A549 (cell line): Measurements from ENCODE around the gene NRXN3. TPM values are rescaled to one million over a fixed set of nuclear protein-coding genes. Genes with fewer than 3 reads are reported as not detected.

Experiments
- ATAC-seq, 2 experiments: fragments of 200-7000 bp in 1 of 2; fragments of >200 bp in 1 of 2; cut with Nextera tagmentation in 1 of 2; cut with Tn5 transposase in 1 of 2; 3 replicates each; pipeline versions ENCODE4 v1.8.0 to v1.9.1; 2018 to 2020; ENCODE audit warnings: mild to moderate bottlenecking in 1 of 2, moderate library complexity in 1 of 2
- CTCF ChIA-PET: fragments of 300-600 bp; sonication (Branson Sonifier 250); formaldehyde crosslinking; extraction: SDS; loops from one replicate; lab custom pipeline; 2021; ENCODE audit warnings: antibody characterized with exemption, inconsistent platforms; lab: Yijun Ruan, JAX
- POLR2A ChIA-PET: fragments of 350-600 bp; formaldehyde crosslinking; extraction: SDS; loops from one replicate; lab custom pipeline; 2021; ENCODE audit warnings: antibody characterized with exemption, inconsistent platforms; lab: Yijun Ruan, JAX
- DNase-seq, 2 experiments: peaks; one replicate each; pipeline versions ENCODE4 v3.0.0 to v3.0.0-alpha.2; 2011 to 2016; ENCODE audit warnings: low read depth in 1 of 2, low spot score in 1 of 2
- FAIRE-seq: peaks from 2 replicates; lab custom pipeline; 2011; peaks lifted over from hg19 to GRCh38; lab: Jason Lieb, UNC
- H3K27ac ChIP-seq, 2 experiments: fragments of >200 bp; sonication (Bioruptor Twin); formaldehyde crosslinking; 3 replicates each; pipeline ENCODE4 v1.5.1; 2016 to 2017
- H3K4me1 ChIP-seq: fragments of >200 bp; sonication (Bioruptor Twin); formaldehyde crosslinking; 3 replicates; pipeline ENCODE4 v1.6.1; 2016
- H3K4me2 ChIP-seq: fragments of >200 bp; sonication (Bioruptor Twin); formaldehyde crosslinking; 3 replicates; pipeline ENCODE4 v1.6.1; 2016
- H3K4me3 ChIP-seq: fragments of >200 bp; sonication (Bioruptor Twin); formaldehyde crosslinking; 3 replicates; pipeline ENCODE4 v1.5.1; 2016
- H3K9me3 ChIP-seq: fragments of >200 bp; sonication (Bioruptor Twin); formaldehyde crosslinking; 3 replicates; pipeline ENCODE4 v1.6.1; 2016
- CBX8 ChIP-seq: fragments of 200-600 bp; sonication (generic); IDR thresholded peaks from 2 replicates; pipeline ENCODE4 v1.6.1; 2016
- EHF ChIP-seq: fragments of 250-450 bp; sonication (Bioruptor Pico); IDR thresholded peaks from 2 replicates; pipeline ENCODE4 v1.5.0; 2020; ENCODE audit warnings: mild to moderate bottlenecking
- EP300 ChIP-seq, 2 experiments: fragments of >200 bp; sonication (Bioruptor Twin); formaldehyde crosslinking; IDR thresholded peaks; 2 replicates in 1 of 2; 3 replicates in 1 of 2; pipeline ENCODE4 v1.6.1; 2016 to 2017
- FOSB ChIP-seq: fragments of 250-450 bp; sonication (Bioruptor Pico); IDR thresholded peaks from 2 replicates; pipeline ENCODE4 v1.5.0; 2020; ENCODE audit warnings: mild to moderate bottlenecking, moderate library complexity
- FOSL2 ChIP-seq, 2 experiments: fragments of 450-650 bp in 1 of 2; fragments of >200 bp in 1 of 2; sonication (Bioruptor Twin) in 1 of 2; formaldehyde crosslinking; IDR thresholded peaks; 2 replicates each; pipeline versions ENCODE4 v1.5.0 to v1.6.1; 2016 to 2020; ENCODE audit warnings: mild to moderate bottlenecking in 1 of 2, moderate library complexity in 1 of 2
- HES2 ChIP-seq: fragments of >200 bp; sonication (Bioruptor Twin); formaldehyde crosslinking; IDR thresholded peaks from 2 replicates; pipeline ENCODE4 v1.6.1; 2016
- HEYL ChIP-seq: fragments of 250-450 bp; sonication (Bioruptor Pico); IDR thresholded peaks from 2 replicates; pipeline ENCODE4 v1.8.0; 2021; ENCODE audit warnings: mild to moderate bottlenecking, moderate library complexity
- KDM1A ChIP-seq: fragments of 200-600 bp; sonication (generic); IDR thresholded peaks from 2 replicates; pipeline ENCODE4 v1.6.1; 2016; ENCODE audit warnings: low read depth, mild to moderate bottlenecking
- KDM5A ChIP-seq: fragments of 200-600 bp; sonication (generic); IDR thresholded peaks from 2 replicates; pipeline ENCODE4 v1.6.1; 2016; ENCODE audit warnings: antibody characterized with exemption, mild to moderate bottlenecking
- MYC ChIP-seq: IDR thresholded peaks from 2 replicates; pipeline ENCODE4 v1.6.1; 2012; ENCODE audit warnings: mild to moderate bottlenecking, inconsistent platforms, low read length, improper control_type of control experiment, borderline replicate concordance
- NFE2L2 ChIP-seq: fragments of 150-350 bp; conservative IDR thresholded peaks from 2 replicates; pipeline ENCODE4 v1.6.1; 2014; ENCODE audit warnings: low read length
- POLR2A ChIP-seq: IDR thresholded peaks from 2 replicates; pipeline ENCODE4 v1.6.1; 2012; ENCODE audit warnings: mild to moderate bottlenecking, low read length
- POLR2AphosphoS2 ChIP-seq: conservative IDR thresholded peaks from 2 replicates; pipeline ENCODE4 v1.6.1; 2012; ENCODE audit warnings: low read length, improper control_type of control experiment, inconsistent platforms
- RARB ChIP-seq: fragments of 250-450 bp; sonication (Bioruptor Pico); IDR thresholded peaks from 2 replicates; pipeline ENCODE4 v1.8.0; 2021; ENCODE audit warnings: mild to moderate bottlenecking, moderate library complexity
- REST ChIP-seq: fragments of 200-600 bp; sonication (generic); IDR thresholded peaks from 2 replicates; pipeline ENCODE4 v1.6.1; 2016; ENCODE audit warnings: antibody characterized with exemption, mild to moderate bottlenecking, moderate library complexity
- TP53 ChIP-seq: fragments of 250-450 bp; sonication (Bioruptor Pico); IDR thresholded peaks from 2 replicates; pipeline ENCODE4 v1.5.0; 2021; ENCODE audit warnings: mild to moderate bottlenecking, moderate library complexity
- ZC3H11A ChIP-seq: fragments of 450-650 bp; IDR thresholded peaks from 2 replicates; pipeline ENCODE4 v1.6.1; 2014; ENCODE audit warnings: antibody characterized with exemption, mild to moderate bottlenecking
- ZFP36 ChIP-seq: fragments of 450-650 bp; IDR thresholded peaks from 2 replicates; pipeline ENCODE4 v1.6.1; 2014; ENCODE audit warnings: borderline replicate concordance; ENCODE audit not compliant: partially characterized antibody
- WGBS: methylation state at CpG from one replicate; pipeline ENCODE4 v1.1.6; 2017; ENCODE audit errors: missing lambda C conversion rate; 5-methylcytosine and 5-hydroxymethylcytosine counted together
- polyA plus RNA-seq, 4 experiments: library from polyadenylated mRNA; depleted of rRNA in 3 of 4; stranded (reverse); fragments of >200 nt; fragmentation: RNase III in 1 of 4; extraction: RNeasy Plus Mini Kit Qiagen cat#74134 plus additional on column Dnase treatment in 1 of 4; gene quantifications; 2 replicates in 3 of 4; 3 replicates in 1 of 4; pipeline ENCODE4 v1.2.3, GENCODE V29; 2011 to 2017
- TF ChIP-seq, protein P1 (sequence below): fragments of >200 bp; sonication (Bioruptor Twin); formaldehyde crosslinking; IDR thresholded peaks from 3 replicates; pipeline ENCODE4 v1.6.1; 2016
- TF ChIP-seq, protein P2 (sequence below): IDR thresholded peaks from 2 replicates; pipeline ENCODE4 v1.6.1; 2012
- TF ChIP-seq, protein P3 (sequence below): fragments of 250-450 bp; sonication (Bioruptor Pico); IDR thresholded peaks from 2 replicates; pipeline ENCODE4 v1.5.0; 2020; ENCODE audit warnings: low read depth, mild to moderate bottlenecking, moderate library complexity
- TF ChIP-seq, protein P4 (sequence below): fragments of >200 bp; sonication (Bioruptor Twin); formaldehyde crosslinking; IDR thresholded peaks from 3 replicates; pipeline ENCODE4 v1.5.1; 2016

Gene NRXN3
- polyA plus RNA-seq, 2 of the 4 experiments (the other 2 are of a cell fraction) = 0.62 to 2.3 TPM

DNA sequence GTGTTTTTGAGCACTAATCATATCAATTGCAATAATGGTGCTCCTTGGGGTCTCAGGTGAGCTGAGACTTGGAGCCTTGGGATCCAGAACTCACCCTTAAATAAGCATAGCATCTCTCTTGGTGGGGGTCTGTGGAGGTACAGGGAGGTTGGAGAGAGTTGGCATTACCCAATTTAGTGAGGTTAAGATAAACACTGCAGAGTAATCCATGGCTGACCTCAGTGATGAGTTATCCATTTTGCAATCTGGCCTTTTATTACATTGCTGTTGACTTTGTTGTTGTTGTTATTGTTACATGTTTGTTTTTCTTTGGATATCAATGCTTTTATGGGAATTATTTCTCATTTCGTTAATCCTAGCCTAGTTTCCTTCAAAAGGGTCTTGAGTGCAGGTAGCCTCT is 373.3 kb downstream of the NRXN3 start:
- WGBS = 3% methylated on average over 1 of the region's 1 CpG
- FAIRE-seq = no peak
- Histone ChIP-seq H3K4me3 (no peak overlapping the region), H3K27ac (no peak overlapping the region), H3K9me3 (no peaks in the 10 kb centered on the region), H3K4me1 (no peaks in the 10 kb centered on the region), H3K4me2 (no peak overlapping the region)
- DNase-seq = no peak
- ATAC-seq = no peak
- ChIA-PET POLR2A (no interaction called here), CTCF (no interaction called here)
- no peak for TF ChIP-seq REST
- no peak for TF ChIP-seq POLR2A
- TF ChIP-seq RARB = no peak
- TF ChIP-seq EHF (CRISPR knock-in tag) = no peak
- TF ChIP-seq, protein P1, sequence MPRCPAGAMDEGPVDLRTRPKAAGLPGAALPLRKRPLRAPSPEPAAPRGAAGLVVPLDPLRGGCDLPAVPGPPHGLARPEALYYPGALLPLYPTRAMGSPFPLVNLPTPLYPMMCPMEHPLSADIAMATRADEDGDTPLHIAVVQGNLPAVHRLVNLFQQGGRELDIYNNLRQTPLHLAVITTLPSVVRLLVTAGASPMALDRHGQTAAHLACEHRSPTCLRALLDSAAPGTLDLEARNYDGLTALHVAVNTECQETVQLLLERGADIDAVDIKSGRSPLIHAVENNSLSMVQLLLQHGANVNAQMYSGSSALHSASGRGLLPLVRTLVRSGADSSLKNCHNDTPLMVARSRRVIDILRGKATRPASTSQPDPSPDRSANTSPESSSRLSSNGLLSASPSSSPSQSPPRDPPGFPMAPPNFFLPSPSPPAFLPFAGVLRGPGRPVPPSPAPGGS = no peak

GRCh38 chr14:78561074-78561473 is 390.9 kb downstream of the NRXN3 start:
- ATAC-seq (no peak), FAIRE-seq (no peak), DNase-seq (no peak)
- ChIA-PET CTCF (no interaction called here), POLR2A (no interaction called here)
- Histone ChIP-seq H3K27ac (no peak overlapping the region), H3K4me1 (no peaks in the 10 kb centered on the region), H3K9me3 (no peaks in the 10 kb centered on the region), H3K4me2 (no peak overlapping the region), H3K4me3 (no peak overlapping the region)
- 1% methylated on average over 3 of the region's 3 CpGs for WGBS
- no peak for TF ChIP-seq ZC3H11A
- no peak for TF ChIP-seq HEYL (CRISPR knock-in tag)
- TF ChIP-seq MYC = no peak
- no peak for TF ChIP-seq KDM1A
- TF ChIP-seq FOSB = no peak
- TF ChIP-seq, protein P2, sequence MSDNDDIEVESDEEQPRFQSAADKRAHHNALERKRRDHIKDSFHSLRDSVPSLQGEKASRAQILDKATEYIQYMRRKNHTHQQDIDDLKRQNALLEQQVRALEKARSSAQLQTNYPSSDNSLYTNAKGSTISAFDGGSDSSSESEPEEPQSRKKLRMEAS = no peak
- no peak for TF ChIP-seq NFE2L2
- no peak for TF ChIP-seq EHF (CRISPR knock-in tag)
- no peak for TF ChIP-seq ZFP36
- TF ChIP-seq, protein P3, sequence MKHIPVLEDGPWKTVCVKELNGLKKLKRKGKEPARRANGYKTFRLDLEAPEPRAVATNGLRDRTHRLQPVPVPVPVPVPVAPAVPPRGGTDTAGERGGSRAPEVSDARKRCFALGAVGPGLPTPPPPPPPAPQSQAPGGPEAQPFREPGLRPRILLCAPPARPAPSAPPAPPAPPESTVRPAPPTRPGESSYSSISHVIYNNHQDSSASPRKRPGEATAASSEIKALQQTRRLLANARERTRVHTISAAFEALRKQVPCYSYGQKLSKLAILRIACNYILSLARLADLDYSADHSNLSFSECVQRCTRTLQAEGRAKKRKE (CRISPR knock-in tag) = no peak
- no peak for TF ChIP-seq EP300 (IDR thresholded peaks at IDR 0.05)
- TF ChIP-seq TP53 = no peak
- no peak for TF ChIP-seq HES2
- no peak for TF ChIP-seq FOSL2 (IDR thresholded peaks at IDR 0.05)
- no peak for TF ChIP-seq FOSL2 (CRISPR knock-in tag; IDR thresholded peaks at IDR 0.05)
- TF ChIP-seq CBX8 = no peak
- no peak for TF ChIP-seq POLR2AphosphoS2
- TF ChIP-seq, protein P4, sequence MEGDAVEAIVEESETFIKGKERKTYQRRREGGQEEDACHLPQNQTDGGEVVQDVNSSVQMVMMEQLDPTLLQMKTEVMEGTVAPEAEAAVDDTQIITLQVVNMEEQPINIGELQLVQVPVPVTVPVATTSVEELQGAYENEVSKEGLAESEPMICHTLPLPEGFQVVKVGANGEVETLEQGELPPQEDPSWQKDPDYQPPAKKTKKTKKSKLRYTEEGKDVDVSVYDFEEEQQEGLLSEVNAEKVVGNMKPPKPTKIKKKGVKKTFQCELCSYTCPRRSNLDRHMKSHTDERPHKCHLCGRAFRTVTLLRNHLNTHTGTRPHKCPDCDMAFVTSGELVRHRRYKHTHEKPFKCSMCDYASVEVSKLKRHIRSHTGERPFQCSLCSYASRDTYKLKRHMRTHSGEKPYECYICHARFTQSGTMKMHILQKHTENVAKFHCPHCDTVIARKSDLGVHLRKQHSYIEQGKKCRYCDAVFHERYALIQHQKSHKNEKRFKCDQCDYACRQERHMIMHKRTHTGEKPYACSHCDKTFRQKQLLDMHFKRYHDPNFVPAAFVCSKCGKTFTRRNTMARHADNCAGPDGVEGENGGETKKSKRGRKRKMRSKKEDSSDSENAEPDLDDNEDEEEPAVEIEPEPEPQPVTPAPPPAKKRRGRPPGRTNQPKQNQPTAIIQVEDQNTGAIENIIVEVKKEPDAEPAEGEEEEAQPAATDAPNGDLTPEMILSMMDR = no peak
- no peak for TF ChIP-seq KDM5A
